Measurements from ENCODE around the gene URB2.
"Not testable (repeated sequence)": the region's sequence is repeated elsewhere in the genome, so short reads cannot be mapped to it uniquely, and the experiment has no call there.

The URB2 gene

DNA sequence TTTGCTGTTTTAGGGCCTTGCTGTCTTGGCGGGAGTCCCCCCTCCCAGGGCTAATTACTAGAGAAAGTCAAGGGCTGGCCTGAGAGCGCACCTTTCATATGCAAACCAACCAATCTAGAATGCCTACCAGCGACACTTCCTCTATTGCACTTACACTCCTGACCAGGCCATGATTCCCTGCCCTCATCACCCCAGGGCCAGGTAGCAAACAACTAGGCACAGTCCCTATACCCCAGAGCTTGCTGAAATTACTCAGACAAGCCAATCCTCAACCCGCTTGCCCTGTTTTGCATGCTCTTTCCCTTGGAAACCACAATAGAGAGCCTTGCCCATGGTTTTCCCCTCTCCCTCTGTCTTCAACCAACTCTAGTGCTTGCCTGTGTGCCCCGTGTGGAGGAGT lies 70.3 kb downstream of the URB2 start:
- no peak for DNase-seq

DNA sequence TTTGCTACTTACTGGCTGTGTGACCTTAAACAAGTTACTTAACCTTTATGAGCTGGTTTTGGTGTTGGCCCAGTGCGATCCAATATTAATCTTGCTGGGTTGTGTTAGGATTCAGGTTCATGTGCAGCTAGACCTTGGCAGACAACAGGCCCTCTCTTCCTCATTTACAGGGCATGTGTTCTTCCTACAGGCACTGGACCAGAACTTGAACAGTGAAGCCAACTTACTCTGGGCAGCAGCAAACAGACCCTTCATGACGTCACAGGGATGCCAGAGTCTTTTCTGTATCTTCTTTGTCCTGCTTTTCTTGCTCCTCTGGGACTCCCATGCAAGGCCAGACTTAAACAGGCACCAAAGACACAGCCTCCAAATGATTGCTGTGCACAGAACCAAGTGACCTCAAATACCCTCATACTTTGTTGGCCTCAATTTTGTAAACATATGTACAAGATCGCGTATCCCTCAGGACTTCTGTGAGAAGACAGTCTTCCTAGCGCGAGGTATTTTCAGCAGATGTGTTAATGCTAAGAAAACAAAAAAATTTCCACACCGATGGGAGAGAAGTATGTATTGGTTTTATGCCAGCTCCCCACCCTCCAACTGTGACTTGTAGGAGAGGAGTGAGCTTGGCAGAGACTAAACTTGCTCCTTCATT lies 73.7 kb downstream of the URB2 start:
- no peak for DNase-seq

DNA sequence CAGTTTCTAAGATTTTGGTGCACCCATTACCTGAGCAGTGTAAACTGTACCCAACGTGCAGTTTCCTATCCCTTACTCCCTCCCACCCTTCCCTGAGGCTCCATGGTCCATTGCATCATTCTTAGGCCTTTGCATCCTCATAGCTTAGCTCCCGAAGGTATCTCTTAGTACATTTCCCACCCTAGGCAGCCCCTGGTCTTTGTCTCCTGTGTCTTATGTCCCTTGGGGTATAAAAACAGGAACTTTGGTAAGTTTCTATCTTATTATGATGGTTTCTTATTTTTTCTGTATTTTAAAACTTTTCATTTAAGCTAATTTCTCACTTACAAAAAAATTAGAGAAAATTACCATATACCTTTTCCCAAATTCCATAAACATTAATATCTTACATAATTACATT lies 78.1 kb downstream of the URB2 start:
- no peak for DNase-seq

DNA sequence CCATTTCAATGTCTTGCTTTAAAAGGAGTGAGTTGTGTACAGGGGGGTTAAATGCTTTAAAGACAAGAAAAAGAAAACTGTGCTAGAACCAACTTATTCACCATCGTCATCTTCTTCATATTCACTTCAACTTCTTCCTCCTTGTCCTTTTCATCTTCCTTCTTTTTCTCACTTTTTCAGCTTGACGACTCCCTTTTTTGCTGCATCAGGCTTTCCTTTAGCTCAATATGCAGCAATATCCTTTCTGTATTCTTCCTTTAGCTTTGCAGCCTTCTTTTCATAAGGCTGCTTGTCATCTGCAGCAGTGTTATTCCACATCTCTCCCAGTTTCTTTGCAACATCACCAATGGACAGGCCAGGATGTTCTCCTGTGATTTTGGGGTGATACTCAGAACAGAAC lies 79.1 kb downstream of the URB2 start:
- not testable (repeated sequence) for DNase-seq

DNA sequence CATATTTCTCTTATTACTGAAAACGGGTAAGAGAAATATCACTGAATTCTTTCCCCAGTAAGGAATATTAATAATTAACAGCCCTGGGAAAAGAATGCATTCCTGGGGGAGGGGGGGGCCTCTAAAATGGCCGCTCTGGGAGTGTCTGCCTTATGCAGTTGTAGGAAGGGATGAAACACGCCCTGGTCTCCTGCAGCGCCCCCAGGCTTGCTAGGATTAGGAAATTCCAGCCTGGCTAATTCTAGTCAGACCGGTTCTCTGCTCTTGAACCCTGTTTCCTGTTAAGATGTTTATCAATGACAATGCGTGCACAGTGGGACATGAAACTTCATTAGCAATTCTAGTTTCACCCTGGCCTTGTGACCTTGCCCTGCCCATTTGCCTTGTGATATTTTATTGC lies 81.1 kb downstream of the URB2 start:
- DNase-seq, result not testable (repeated sequence)

DNA sequence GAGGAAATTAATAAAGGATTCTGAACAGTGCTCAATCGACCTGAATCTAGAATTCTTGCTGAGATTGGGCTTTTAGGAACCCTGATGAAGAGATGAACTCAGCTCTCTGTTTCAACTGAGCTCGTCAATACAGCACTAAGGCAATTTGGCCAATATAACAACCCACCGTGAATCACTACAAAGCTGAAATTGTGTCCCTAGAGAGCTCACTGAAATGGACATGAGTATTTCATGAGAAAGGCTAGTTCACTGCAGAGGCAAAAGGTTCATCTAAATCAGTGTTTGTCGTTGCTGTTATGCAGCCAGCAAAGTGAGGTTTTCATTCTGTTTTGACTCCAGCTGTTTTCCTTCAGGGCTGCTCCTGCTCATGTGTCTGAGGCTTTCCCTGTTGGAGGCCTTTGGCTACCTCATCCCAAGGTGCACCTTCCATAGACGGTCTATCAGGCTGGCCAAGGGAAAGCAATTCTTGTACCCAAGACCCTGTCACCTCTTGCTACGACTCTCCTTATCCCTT lies 83.5 kb downstream of the URB2 start:
- no peak for DNase-seq

Data from activated CD4-positive, alpha-beta T cell treated with anti-CD3 and anti-CD28 coated beads, Interleukin-2, amount 50 U/mL, for 16 hours (primary cell).